ENCODE measurements around the gene PIGT.

- TF ChIP-seq CTCF (IDR thresholded peaks at IDR 0.05) = no peak
- TF ChIP-seq POLR2AphosphoS5 (IDR thresholded peaks at IDR 0.05; ENCODE audit: low read depth, low read length) = no peak
- no peak for TF ChIP-seq REST (IDR thresholded peaks at IDR 0.05; ENCODE audit: insufficient read depth in 1 of 2, low read depth in 2 of 2, low read length in 1 of 2)
- TF ChIP-seq SIN3A (IDR thresholded peaks at IDR 0.05; ENCODE audit: borderline replicate concordance, insufficient read depth, low read depth, low read length) = no peak
- no peak for TF ChIP-seq TCF7L2 (IDR thresholded peaks at IDR 0.05; ENCODE audit: low read depth, low read length)
Observed at GRCh38 chr20:45370571-45371160, 45.3 kb upstream of the PIGT start.
